Neutrophil (primary cell): ENCODE measurements around the gene SNX30.

Experiments
- H3K27ac ChIP-seq: fragments of 200-600 bp; sonication (generic); 2 replicates; pipeline ENCODE4 v1.5.1; 2016; ENCODE audit warnings: mild to moderate bottlenecking, moderate library complexity
- H3K27me3 ChIP-seq: fragments of 200-600 bp; sonication (generic); 2 replicates; pipeline ENCODE4 v1.6.0; 2016; ENCODE audit warnings: mild to moderate bottlenecking
- H3K36me3 ChIP-seq: fragments of 200-600 bp; sonication (generic); 2 replicates; pipeline ENCODE4 v1.5.1; 2017
- H3K4me1 ChIP-seq, 2 experiments: fragments of 200-600 bp in 1 of 2; sonication (generic) in 1 of 2; 1 replicate in 1 of 2; 2 replicates in 1 of 2; pipeline versions ENCODE4 v1.5.1 to v1.6.1; 2013 to 2016; ENCODE audit warnings: low read depth in 1 of 2, low read length in 1 of 2, mild to moderate bottlenecking in 1 of 2, moderate library complexity in 1 of 2; ENCODE audit not compliant: control insufficient read depth in 1 of 2, insufficient read depth in 1 of 2
- H3K4me3 ChIP-seq, 2 experiments: fragments of 200-600 bp in 1 of 2; sonication (generic) in 1 of 2; 1 replicate in 1 of 2; 2 replicates in 1 of 2; pipeline ENCODE4 v1.5.1; 2013 to 2016; ENCODE audit warnings: low read depth in 1 of 2, low read length in 1 of 2, mild to moderate bottlenecking in 1 of 2, moderate library complexity in 1 of 2
- H3K9me3 ChIP-seq: fragments of 200-600 bp; sonication (generic); 2 replicates; pipeline ENCODE4 v1.5.1; 2016
- TF ChIP-seq, protein P1 (sequence below): fragments of 200-600 bp; sonication (generic); IDR thresholded peaks from 2 replicates; pipeline ENCODE4 v1.5.1; 2016; ENCODE audit warnings: antibody characterized with exemption

SNX30 gene

GRCh38 chr9:112878752-112879151, 128.2 kb downstream of the SNX30 start:
- Histone ChIP-seq H3K27ac (no peak overlapping the region), H3K4me1 (no peaks in the 10 kb centered on the region), H3K9me3 (no peaks in the 10 kb centered on the region), H3K27me3 (peaks cover 9% of the 10 kb centered on the region), H3K4me3 (no peak overlapping the region), H3K36me3 (no peaks in the 10 kb centered on the region)
- TF ChIP-seq, protein P1, sequence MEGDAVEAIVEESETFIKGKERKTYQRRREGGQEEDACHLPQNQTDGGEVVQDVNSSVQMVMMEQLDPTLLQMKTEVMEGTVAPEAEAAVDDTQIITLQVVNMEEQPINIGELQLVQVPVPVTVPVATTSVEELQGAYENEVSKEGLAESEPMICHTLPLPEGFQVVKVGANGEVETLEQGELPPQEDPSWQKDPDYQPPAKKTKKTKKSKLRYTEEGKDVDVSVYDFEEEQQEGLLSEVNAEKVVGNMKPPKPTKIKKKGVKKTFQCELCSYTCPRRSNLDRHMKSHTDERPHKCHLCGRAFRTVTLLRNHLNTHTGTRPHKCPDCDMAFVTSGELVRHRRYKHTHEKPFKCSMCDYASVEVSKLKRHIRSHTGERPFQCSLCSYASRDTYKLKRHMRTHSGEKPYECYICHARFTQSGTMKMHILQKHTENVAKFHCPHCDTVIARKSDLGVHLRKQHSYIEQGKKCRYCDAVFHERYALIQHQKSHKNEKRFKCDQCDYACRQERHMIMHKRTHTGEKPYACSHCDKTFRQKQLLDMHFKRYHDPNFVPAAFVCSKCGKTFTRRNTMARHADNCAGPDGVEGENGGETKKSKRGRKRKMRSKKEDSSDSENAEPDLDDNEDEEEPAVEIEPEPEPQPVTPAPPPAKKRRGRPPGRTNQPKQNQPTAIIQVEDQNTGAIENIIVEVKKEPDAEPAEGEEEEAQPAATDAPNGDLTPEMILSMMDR = no peak

DNA sequence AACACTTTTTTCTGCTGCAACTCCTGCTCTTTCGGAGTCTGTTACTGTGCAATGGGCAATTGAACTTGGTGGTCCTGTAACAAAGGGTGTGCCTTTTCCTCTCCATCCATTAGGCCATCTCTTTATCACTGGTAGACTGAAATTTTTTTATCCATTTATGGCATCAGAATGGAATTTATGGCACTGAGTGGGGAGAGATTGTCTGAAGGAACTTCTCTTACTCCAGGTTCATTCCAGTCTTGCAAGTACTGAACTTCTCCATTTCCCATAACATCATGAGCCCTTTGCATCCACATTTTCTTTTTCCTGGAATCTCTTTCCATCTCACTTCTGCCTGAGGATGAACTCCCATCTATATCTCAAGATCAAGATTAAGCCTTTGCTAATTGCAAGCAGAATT, 130.1 kb downstream of the SNX30 start:
- no peaks in the 10 kb centered on the region for H3K36me3 ChIP-seq
- no peak overlapping the region for H3K4me3 ChIP-seq
- no peak overlapping the region for H3K27ac ChIP-seq
- H3K4me1 ChIP-seq = no peaks in the 10 kb centered on the region
- H3K27me3 ChIP-seq = peaks cover 23% of the 10 kb centered on the region
- H3K9me3 ChIP-seq = no peaks in the 10 kb centered on the region
- TF ChIP-seq, protein P1 = no peak

DNA sequence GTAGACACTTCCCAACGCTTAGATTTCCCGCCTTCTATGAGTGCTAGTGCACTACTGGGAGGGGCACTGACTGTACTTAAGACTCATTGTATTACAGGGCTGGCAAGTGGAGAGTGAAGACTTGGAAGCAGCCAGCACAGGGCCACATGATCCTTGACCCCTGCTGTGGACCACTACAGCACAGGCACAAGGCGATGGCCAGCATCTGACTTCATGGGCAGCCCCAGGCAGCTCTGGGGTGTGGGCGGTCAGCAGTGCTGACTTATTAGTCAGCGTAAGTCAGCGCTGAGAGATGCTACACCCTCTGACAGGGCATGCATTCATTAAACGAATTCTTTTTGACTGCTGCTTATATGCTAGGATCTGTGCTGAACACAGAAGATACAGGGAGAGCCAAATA, 130.8 kb downstream of the SNX30 start:
- Histone ChIP-seq H3K4me1 (no peaks in the 10 kb centered on the region), H3K4me3 (no peak overlapping the region), H3K27ac (no peak overlapping the region), H3K9me3 (no peaks in the 10 kb centered on the region), H3K36me3 (no peaks in the 10 kb centered on the region), H3K27me3 (peaks cover 23% of the 10 kb centered on the region)
- TF ChIP-seq, protein P1 = no peak

GRCh38 chr9:112884101-112884500, 133.5 kb downstream of the SNX30 start:
- no peak overlapping the region for H3K4me3 ChIP-seq
- H3K27me3 ChIP-seq = peaks cover 44% of the 10 kb centered on the region
- no peak overlapping the region for H3K27ac ChIP-seq
- H3K9me3 ChIP-seq = no peaks in the 10 kb centered on the region
- TF ChIP-seq, protein P1 = no peak
- no peaks in the 10 kb centered on the region for H3K4me1 ChIP-seq
- H3K36me3 ChIP-seq = no peaks in the 10 kb centered on the region

- H3K4me1 ChIP-seq = no peaks in the 10 kb centered on the region
- H3K9me3 ChIP-seq = no peaks in the 10 kb centered on the region
- peaks cover 51% of the 10 kb centered on the region for H3K27me3 ChIP-seq
- TF ChIP-seq, protein P1 = no peak
- H3K4me3 ChIP-seq = no peak overlapping the region
- no peak overlapping the region for H3K27ac ChIP-seq
- H3K36me3 ChIP-seq = no peaks in the 10 kb centered on the region
These were observed 134.2 kb downstream of the SNX30 start for GRCh38 chr9:112884721-112885120.

GRCh38 chr9:112885324-112885723, 134.8 kb downstream of the SNX30 start:
- H3K4me1 ChIP-seq = peaks cover under 1 to 3% of the 10 kb centered on the region in 2 experiments
- peaks cover 57% of the 10 kb centered on the region for H3K27me3 ChIP-seq
- TF ChIP-seq, protein P1 = no peak
- H3K4me3 ChIP-seq = no peak overlapping the region
- H3K36me3 ChIP-seq = no peaks in the 10 kb centered on the region
- no peaks in the 10 kb centered on the region for H3K9me3 ChIP-seq
- no peak overlapping the region for H3K27ac ChIP-seq
